Cardiac fibroblast (primary cell): ENCODE data around the gene PRKCB.
A peak's percentile ranks its signal among the peaks of the same experiment; 100 is the strongest.

Experiments
- DNase-seq, 2 donors: peaks; one replicate each; pipeline versions ENCODE4 v3.0.0 to v3.0.0-alpha.2; 2010; ENCODE audit warnings: low read depth in 2 of 2
- H3K4me3 ChIP-seq, 2 donors: replicated peaks in 1 of 2; 1 replicate in 1 of 2; 2 replicates in 1 of 2; pipeline ENCODE4 v1.5.1; 2011; ENCODE audit warnings: low read depth in 2 of 2, low read length in 2 of 2, mild to moderate bottlenecking in 2 of 2, moderate library complexity in 1 of 2
- TF ChIP-seq, protein P1 (sequence below): IDR thresholded peaks from one replicate; pipeline ENCODE4 v1.5.1; 2011; ENCODE audit warnings: low read depth, mild to moderate bottlenecking, low read length, inconsistent platforms

The PRKCB gene

GRCh38 chr16:24041834-24042631, 206.2 kb downstream of the PRKCB start:
- H3K4me3 ChIP-seq, result no peak overlapping the region
- DNase-seq, result peak; percentile 59 to 69
- TF ChIP-seq, protein P1, sequence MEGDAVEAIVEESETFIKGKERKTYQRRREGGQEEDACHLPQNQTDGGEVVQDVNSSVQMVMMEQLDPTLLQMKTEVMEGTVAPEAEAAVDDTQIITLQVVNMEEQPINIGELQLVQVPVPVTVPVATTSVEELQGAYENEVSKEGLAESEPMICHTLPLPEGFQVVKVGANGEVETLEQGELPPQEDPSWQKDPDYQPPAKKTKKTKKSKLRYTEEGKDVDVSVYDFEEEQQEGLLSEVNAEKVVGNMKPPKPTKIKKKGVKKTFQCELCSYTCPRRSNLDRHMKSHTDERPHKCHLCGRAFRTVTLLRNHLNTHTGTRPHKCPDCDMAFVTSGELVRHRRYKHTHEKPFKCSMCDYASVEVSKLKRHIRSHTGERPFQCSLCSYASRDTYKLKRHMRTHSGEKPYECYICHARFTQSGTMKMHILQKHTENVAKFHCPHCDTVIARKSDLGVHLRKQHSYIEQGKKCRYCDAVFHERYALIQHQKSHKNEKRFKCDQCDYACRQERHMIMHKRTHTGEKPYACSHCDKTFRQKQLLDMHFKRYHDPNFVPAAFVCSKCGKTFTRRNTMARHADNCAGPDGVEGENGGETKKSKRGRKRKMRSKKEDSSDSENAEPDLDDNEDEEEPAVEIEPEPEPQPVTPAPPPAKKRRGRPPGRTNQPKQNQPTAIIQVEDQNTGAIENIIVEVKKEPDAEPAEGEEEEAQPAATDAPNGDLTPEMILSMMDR, result peak; percentile 76

GRCh38 chr16:24044467-24044866, 208.7 kb downstream of the PRKCB start:
- TF ChIP-seq, protein P1, result no peak
- H3K4me3 ChIP-seq, result no peak overlapping the region
- DNase-seq, result no peak

DNA sequence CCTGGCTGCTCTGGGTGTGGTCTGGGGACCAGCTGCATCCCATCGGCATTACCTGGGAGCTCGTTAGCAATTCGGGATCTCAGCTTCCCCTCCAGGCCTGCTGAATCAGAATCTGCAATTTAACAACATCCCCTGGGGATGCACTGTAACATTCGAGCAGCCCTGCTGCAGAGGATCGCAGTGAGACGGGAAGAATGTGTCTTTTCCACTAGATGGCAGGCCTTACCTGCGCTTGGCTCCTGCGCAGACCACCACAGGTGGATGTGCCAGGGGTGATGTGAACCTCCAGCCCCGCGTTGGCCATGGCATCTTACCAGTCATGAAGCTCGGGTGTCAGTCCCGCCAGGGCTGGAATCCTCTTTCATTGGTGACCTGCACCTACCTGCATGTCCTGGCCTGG, 209.9 kb downstream of the PRKCB start:
- H3K4me3 ChIP-seq, result no peak overlapping the region
- TF ChIP-seq, protein P1, result no peak
- no peak for DNase-seq

DNA sequence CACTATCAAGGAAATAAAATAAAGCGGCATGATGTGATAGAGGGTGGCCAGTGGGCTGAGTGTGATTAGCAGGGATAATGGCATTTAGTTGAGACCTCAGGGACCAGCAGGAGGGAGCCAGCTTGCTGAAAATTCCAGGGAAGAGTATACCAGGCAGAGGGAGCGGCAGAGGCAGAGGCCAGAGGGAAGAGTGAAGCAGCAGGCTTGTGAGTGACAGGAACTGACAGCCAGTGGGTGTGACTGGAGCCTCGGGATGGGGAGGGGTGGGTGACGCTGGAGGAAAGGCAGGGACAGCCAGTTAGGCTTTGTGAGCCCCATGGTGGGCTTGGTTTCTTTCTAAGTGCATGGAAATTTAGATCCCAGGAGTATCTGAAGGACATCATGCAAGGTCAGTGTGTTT, 210.7 kb downstream of the PRKCB start:
- no peak overlapping the region for H3K4me3 ChIP-seq
- DNase-seq, result no peak
- TF ChIP-seq, protein P1, result no peak

- no peak for DNase-seq
- H3K4me3 ChIP-seq, result no peak overlapping the region
- TF ChIP-seq, protein P1, result no peak
These were observed 213.3 kb downstream of the PRKCB start for GRCh38 chr16:24049113-24049512.

GRCh38 chr16:24051125-24051524, 215.3 kb downstream of the PRKCB start:
- TF ChIP-seq, protein P1, result no peak
- DNase-seq, result no peak
- no peak overlapping the region for H3K4me3 ChIP-seq
